Neural progenitor cell (in vitro differentiated cells): ENCODE data around the gene SYT6. TPM values are rescaled to one million over a fixed set of nuclear protein-coding genes. Genes with fewer than 3 reads are reported as not detected.

Experiments used
- DNase-seq: peaks from one replicate; pipeline ENCODE4 v3.0.0-alpha.2; 2016; ENCODE audit warnings: low spot score
- H2AFZ ChIP-seq: fragments of 200-600 bp; sonication (generic); replicated peaks from 2 replicates; pipeline ENCODE4 v1.6.1; 2016; ENCODE audit warnings: antibody characterized with exemption
- H3F3A ChIP-seq: fragments of 200-600 bp; sonication (generic); 2 replicates; pipeline ENCODE4 v1.6.1; 2016; ENCODE audit warnings: antibody characterized with exemption, low read depth
- H3K27ac ChIP-seq: fragments of 200-600 bp; sonication (generic); 2 replicates; pipeline ENCODE4 v1.5.1; 2016; ENCODE audit warnings: mild to moderate bottlenecking
- H3K27me3 ChIP-seq: fragments of 200-600 bp; sonication (generic); 2 replicates; pipeline ENCODE4 v1.6.1; 2016; ENCODE audit warnings: mild to moderate bottlenecking, moderate library complexity
- H3K36me3 ChIP-seq: fragments of 200-600 bp; sonication (generic); 2 replicates; pipeline ENCODE4 v1.5.1; 2016
- H3K4me1 ChIP-seq: fragments of 200-600 bp; sonication (generic); 2 replicates; pipeline ENCODE4 v1.6.1; 2016; ENCODE audit warnings: mixed run types
- H3K4me2 ChIP-seq: fragments of 200-600 bp; sonication (generic); 2 replicates; pipeline ENCODE4 v1.6.1; 2016
- H3K4me3 ChIP-seq: fragments of 200-600 bp; sonication (generic); 2 replicates; pipeline ENCODE4 v1.5.1; 2016
- H3K79me2 ChIP-seq: fragments of 200-600 bp; sonication (generic); 2 replicates; pipeline ENCODE4 v1.6.1; 2016; ENCODE audit warnings: low read depth
- H3K9ac ChIP-seq: fragments of 200-600 bp; sonication (generic); 2 replicates; pipeline ENCODE4 v1.6.1; 2016
- H3K9me3 ChIP-seq: fragments of 200-600 bp; sonication (generic); 2 replicates; pipeline ENCODE4 v1.5.1; 2016; ENCODE audit warnings: low read depth
- H4K20me1 ChIP-seq: fragments of 200-600 bp; sonication (generic); 2 replicates; pipeline ENCODE4 v1.6.1; 2016; ENCODE audit warnings: low read depth
- H3K27ac Mint-ChIP-seq: 3 replicates; pipeline ENCODE4 v1.8.0; 2021; ENCODE audit warnings: mixed read lengths
- H3K27me3 Mint-ChIP-seq: 2 replicates; pipeline ENCODE4 v1.8.0; 2022; ENCODE audit warnings: low read depth, mild to moderate bottlenecking, inconsistent platforms, moderate library complexity, mixed read lengths; ENCODE audit not compliant: insufficient read depth
- H3K36me3 Mint-ChIP-seq: 3 replicates; pipeline ENCODE4 v1.8.0; 2021; ENCODE audit warnings: mixed read lengths
- H3K4me1 Mint-ChIP-seq: 3 replicates; pipeline ENCODE4 v1.8.0; 2021; ENCODE audit warnings: mixed read lengths
- H3K4me3 Mint-ChIP-seq: 3 replicates; pipeline ENCODE4 v1.8.0; 2021; ENCODE audit warnings: mild to moderate bottlenecking, moderate library complexity, mixed read lengths
- H3K9me3 Mint-ChIP-seq: 3 replicates; pipeline ENCODE4 v1.8.0; 2020; ENCODE audit warnings: mixed read lengths
- CTCF ChIP-seq: fragments of 200-600 bp; sonication (generic); IDR thresholded peaks from 2 replicates; pipeline ENCODE4 v1.5.1; 2017; ENCODE audit warnings: antibody characterized with exemption, mild to moderate bottlenecking
- EZH2 ChIP-seq: fragments of 200-600 bp; sonication (generic); IDR thresholded peaks from 2 replicates; pipeline ENCODE4 v1.6.1; 2017; ENCODE audit warnings: antibody characterized with exemption, mild to moderate bottlenecking, moderate library complexity
- EZH2phosphoT487 ChIP-seq: fragments of 200-600 bp; sonication (generic); IDR thresholded peaks from 2 replicates; pipeline ENCODE4 v1.6.1; 2017; ENCODE audit warnings: antibody characterized with exemption
- total RNA-seq: library from RNA; depleted of rRNA; stranded (reverse); fragments of >200 nt; gene quantifications from 2 replicates; pipeline ENCODE4 v1.2.3, GENCODE V29; 2015; ENCODE audit warnings: low replicate concordance

SYT6 gene
- total RNA-seq, 1 donor from 2014 or later: 8.1 TPM

GRCh38 chr1:114126261-114127095 lies 27.2 kb downstream of the SYT6 start:
- Mint-ChIP-seq H3K36me3 (peaks cover 9% of the 10 kb centered on the region), H3K4me1 (peaks cover 45% of the 10 kb centered on the region), H3K9me3 (peaks cover 3% of the 10 kb centered on the region), H3K4me3 (no peak overlapping the region), H3K27ac (peak overlapping the region; percentile 36), H3K27me3 (peaks cover 5% of the 10 kb centered on the region)
- DNase-seq: no peak
- H3K4me2 ChIP-seq: no peak overlapping the region
- peaks cover 25% of the 10 kb centered on the region for H3K4me1 ChIP-seq
- no peaks in the 10 kb centered on the region for H3K9me3 ChIP-seq
- H4K20me1 ChIP-seq: no peaks in the 10 kb centered on the region
- H3K27ac ChIP-seq: no peak overlapping the region
- H3F3A ChIP-seq: peaks cover 18% of the 10 kb centered on the region
- H3K9ac ChIP-seq: no peak overlapping the region
- TF ChIP-seq EZH2 (no peak), CTCF (no peak), EZH2phosphoT487 (no peak)
- H3K79me2 ChIP-seq: no peaks in the 10 kb centered on the region
- no peaks in the 10 kb centered on the region for H3K27me3 ChIP-seq
- no peak overlapping the region for H3K4me3 ChIP-seq
- no peak overlapping the region for H2AFZ ChIP-seq
- H3K36me3 ChIP-seq: no peaks in the 10 kb centered on the region

GRCh38 chr1:114124644-114125043 lies 29.0 kb downstream of the SYT6 start:
- peaks cover 5% of the 10 kb centered on the region for H3K27me3 Mint-ChIP-seq
- Histone ChIP-seq H3K4me3 (no peak overlapping the region), H3K9me3 (no peaks in the 10 kb centered on the region), H3K27me3 (no peaks in the 10 kb centered on the region), H3K79me2 (no peaks in the 10 kb centered on the region), H3K4me2 (no peak overlapping the region), H3K4me1 (peaks cover 12% of the 10 kb centered on the region), H3K9ac (no peak overlapping the region), H3F3A (peaks cover 8% of the 10 kb centered on the region), H2AFZ (no peak overlapping the region), H3K36me3 (no peaks in the 10 kb centered on the region), H3K27ac (no peak overlapping the region), H4K20me1 (no peaks in the 10 kb centered on the region)
- H3K27ac Mint-ChIP-seq: no peak overlapping the region
- DNase-seq: no peak
- TF ChIP-seq EZH2: no peak
- no peak for TF ChIP-seq CTCF
- no peak for TF ChIP-seq EZH2phosphoT487
- H3K4me1 Mint-ChIP-seq: peaks cover 35% of the 10 kb centered on the region
- no peak overlapping the region for H3K4me3 Mint-ChIP-seq
- peaks cover 3% of the 10 kb centered on the region for H3K9me3 Mint-ChIP-seq
- peaks cover 9% of the 10 kb centered on the region for H3K36me3 Mint-ChIP-seq

- Mint-ChIP-seq H3K4me1 (peaks cover 42% of the 10 kb centered on the region), H3K9me3 (peaks cover 3% of the 10 kb centered on the region), H3K36me3 (peaks cover 9% of the 10 kb centered on the region), H3K27ac (no peak overlapping the region), H3K27me3 (peaks cover 6% of the 10 kb centered on the region), H3K4me3 (no peak overlapping the region)
- DNase-seq: peak; percentile 32
- Histone ChIP-seq H4K20me1 (no peaks in the 10 kb centered on the region), H3K4me1 (peaks cover 20% of the 10 kb centered on the region), H3K27ac (no peak overlapping the region), H3K9me3 (no peaks in the 10 kb centered on the region), H3K27me3 (no peaks in the 10 kb centered on the region), H3K4me2 (peak overlapping the region; percentile 16), H2AFZ (no peak overlapping the region), H3K4me3 (no peak overlapping the region), H3K36me3 (no peaks in the 10 kb centered on the region), H3K79me2 (no peaks in the 10 kb centered on the region), H3F3A (peaks cover 11% of the 10 kb centered on the region), H3K9ac (no peak overlapping the region)
- TF ChIP-seq EZH2 (no peak), CTCF (peak; percentile 23)
Measured at GRCh38 chr1:114122941-114123618, 30.6 kb downstream of the SYT6 start.
